SU-DHL-6 (cell line): Measurements from ENCODE around the gene ZNF266.

Experiments used
- H2AFZ ChIP-seq: fragments of 200-600 bp; sonication (generic); 2 replicates; pipeline ENCODE4 v1.6.1; 2014; ENCODE audit warnings: low read depth, mild to moderate bottlenecking, moderate library complexity, mixed read lengths, antibody characterized with exemption, low read length; ENCODE audit not compliant: severe bottlenecking
- H3F3A ChIP-seq: fragments of 200-600 bp; shearing (Covaris generic); 2 replicates; pipeline ENCODE4 v1.6.0; 2016; ENCODE audit warnings: antibody characterized with exemption, mild to moderate bottlenecking; ENCODE audit not compliant: insufficient read depth
- H3K27ac ChIP-seq: fragments of 200-600 bp; sonication (generic); 2 replicates; pipeline ENCODE4 v1.5.1; 2016; ENCODE audit warnings: low read depth, mild to moderate bottlenecking, low read length, moderate library complexity, mixed read lengths
- H3K27me3 ChIP-seq: fragments of 200-600 bp; sonication (generic), shearing (Covaris generic); 2 replicates; pipeline ENCODE4 v1.6.0; 2014; ENCODE audit warnings: mild to moderate bottlenecking, low read length
- H3K36me3 ChIP-seq: fragments of 200-600 bp; sonication (generic); 2 replicates; pipeline ENCODE4 v1.6.1; 2014; ENCODE audit warnings: mild to moderate bottlenecking, low read length, mixed read lengths
- H3K4me2 ChIP-seq: fragments of 300-600, 200-600 bp; shearing (Covaris generic), sonication (generic); 2 replicates; pipeline ENCODE4 v1.6.0; 2014; ENCODE audit warnings: low read length, low read depth, mild to moderate bottlenecking; ENCODE audit not compliant: poor library complexity, severe bottlenecking
- H3K4me3 ChIP-seq: fragments of 200-600 bp; sonication (generic); 2 replicates; pipeline ENCODE4 v1.5.1; 2014; ENCODE audit warnings: antibody characterized with exemption, low read length, mild to moderate bottlenecking, mixed read lengths; ENCODE audit not compliant: insufficient read depth, poor library complexity, severe bottlenecking
- H3K79me2 ChIP-seq: fragments of 200-600 bp; sonication (generic); 2 replicates; pipeline ENCODE4 v1.6.1; 2014; ENCODE audit warnings: mild to moderate bottlenecking, low read length, moderate library complexity; ENCODE audit not compliant: insufficient read depth
- H3K9ac ChIP-seq: fragments of 200-600 bp; sonication (generic); 2 replicates; pipeline ENCODE4 v1.7.0; 2014; ENCODE audit warnings: mild to moderate bottlenecking, low read length
- H3K9me2 ChIP-seq: fragments of 200-600 bp; sonication (generic); replicated peaks from 2 replicates; pipeline ENCODE4 v1.6.1; 2014; ENCODE audit warnings: low read length; ENCODE audit not compliant: insufficient read depth
- H3K9me3 ChIP-seq: fragments of 200-600 bp; sonication (generic); 2 replicates; pipeline ENCODE4 v1.6.1; 2014; ENCODE audit warnings: low read length, mixed read lengths; ENCODE audit not compliant: insufficient read depth
- H4K20me1 ChIP-seq: fragments of 200-600 bp; sonication (generic); 2 replicates; pipeline ENCODE4 v1.6.1; 2014; ENCODE audit warnings: low read depth, mild to moderate bottlenecking, antibody characterized with exemption, low read length, moderate library complexity, mixed read lengths
- CTCF ChIP-seq: fragments of 200-600 bp; sonication (generic); IDR thresholded peaks from one replicate; pipeline ENCODE4 v1.5.1; 2017; ENCODE audit warnings: antibody characterized with exemption, mild to moderate bottlenecking, low read length, moderate library complexity; ENCODE audit not compliant: insufficient read depth, poor library complexity, severe bottlenecking
- EZH2phosphoT487 ChIP-seq: fragments of 200-600 bp; sonication (generic), shearing (Covaris generic); conservative IDR thresholded peaks from 2 replicates; pipeline ENCODE4 v1.6.1; 2018; ENCODE audit warnings: mild to moderate bottlenecking, antibody characterized with exemption, low read length, moderate library complexity, mixed read lengths

The ZNF266 gene

GRCh38 chr19:9431475-9431874 is 3.9 kb downstream of the ZNF266 start:
- Histone ChIP-seq H3K9ac (no peak overlapping the region), H3K27me3 (no peaks in the 10 kb centered on the region), H2AFZ (no peak overlapping the region), H3K9me2 (no peaks in the 10 kb centered on the region), H4K20me1 (no peaks in the 10 kb centered on the region), H3F3A (0 out of 2 replicates have a peak, but pooled peaks cover 1% of the 10 kb centered on the region), H3K4me3 (no peak overlapping the region), H3K79me2 (peaks cover 28% of the 10 kb centered on the region), H3K36me3 (peaks cover 7% of the 10 kb centered on the region; the same call in 1 of the 2 replicates), H3K4me2 (no peak overlapping the region), H3K27ac (no peak overlapping the region), H3K9me3 (no peaks in the 10 kb centered on the region)
- TF ChIP-seq CTCF (no peak), EZH2phosphoT487 (no peak)

- H3K9ac ChIP-seq, result no peak overlapping the region
- no peak overlapping the region for H2AFZ ChIP-seq
- TF ChIP-seq CTCF, result no peak
- no peak for TF ChIP-seq EZH2phosphoT487
- no peaks in the 10 kb centered on the region for H3K9me2 ChIP-seq
- peaks cover 7% of the 10 kb centered on the region; the same call in 1 of the 2 replicates for H3K36me3 ChIP-seq
- H3K27me3 ChIP-seq, result no peaks in the 10 kb centered on the region
- H3K27ac ChIP-seq, result no peak overlapping the region
- no peak overlapping the region for H3K4me3 ChIP-seq
- no peaks in the 10 kb centered on the region for H4K20me1 ChIP-seq
- H3K79me2 ChIP-seq, result peaks cover 28% of the 10 kb centered on the region
- H3F3A ChIP-seq, result no peaks in the 10 kb centered on the region
- no peak overlapping the region for H3K4me2 ChIP-seq
- H3K9me3 ChIP-seq, result no peaks in the 10 kb centered on the region
Measured at GRCh38 chr19:9430444-9430843, 4.9 kb downstream of the ZNF266 start.

DNA sequence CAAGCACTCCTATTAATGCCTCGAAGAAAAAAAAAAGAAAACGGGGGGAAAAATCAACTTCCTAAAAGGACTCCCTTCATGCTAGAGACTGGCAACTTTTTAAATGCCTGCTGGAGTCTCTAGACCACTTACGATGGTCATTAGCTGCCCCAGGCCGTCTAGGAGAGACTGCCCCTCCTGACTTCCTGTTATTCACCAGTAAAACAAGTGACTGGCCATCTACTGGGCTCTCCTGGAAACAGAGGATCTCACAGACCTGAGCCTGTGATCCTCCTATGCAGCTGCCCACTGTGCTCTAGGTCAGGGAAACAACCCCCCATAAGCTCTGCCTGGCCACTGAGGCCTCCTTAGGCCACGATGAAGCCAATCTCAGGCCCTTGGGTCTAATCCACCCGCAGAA is 7.4 kb downstream of the ZNF266 start:
- Histone ChIP-seq H3K4me3 (no peak overlapping the region), H3K36me3 (peaks cover 6% of the 10 kb centered on the region; the same call in 1 of the 2 replicates), H3K27ac (no peak overlapping the region), H4K20me1 (no peaks in the 10 kb centered on the region), H3F3A (no peaks in the 10 kb centered on the region), H2AFZ (no peak overlapping the region), H3K4me2 (no peak overlapping the region), H3K79me2 (peaks cover 7% of the 10 kb centered on the region), H3K27me3 (no peaks in the 10 kb centered on the region), H3K9ac (no peak overlapping the region), H3K9me2 (no peaks in the 10 kb centered on the region), H3K9me3 (no peaks in the 10 kb centered on the region)
- TF ChIP-seq EZH2phosphoT487 (no peak), CTCF (no peak)
